ENCODE results near the gene CHD8. TPM values are rescaled to one million over a fixed set of nuclear protein-coding genes. Genes with fewer than 3 reads are reported as not detected.

Gene CHD8
- total RNA-seq, 1 experiment from 2014 or later = 135 TPM

- no peaks in the 10 kb centered on the region; the same call in 1 of the 2 replicates for H3K4me1 ChIP-seq (ENCODE audit: insufficient read depth, low read length)
- Mint-ChIP-seq H3K27ac (peak overlapping the region; percentile 97 to 100 (median 98)), H3K36me3 (ENCODE audit: insufficient read depth in 1 of 3, low read depth in 3 of 3) (peaks cover 11 to 39% (median 32%) of the 10 kb centered on the region in 3 experiments), H3K4me3 (peak overlapping the region; percentile 94 to 96), H3K27me3 (ENCODE audit: low read depth) (no peaks in the 10 kb centered on the region), H3K9me3 (no peaks in the 10 kb centered on the region; a peak in 1 of 5 replicates), H3K4me1 (peaks cover 11 to 20% of the 10 kb centered on the region in 2 experiments)
- no CpG with 5 or more reads among the region's 17 CpGs for WGBS (ENCODE audit: extremely low coverage, insufficient read length, low lambda C conversion rate)
- no peak overlapping the region; the same call in 1 of the 2 replicates for H3K4ac ChIP-seq (ENCODE audit: low read depth, low read length)
- H3K9ac ChIP-seq (ENCODE audit: extremely low read depth, insufficient read length, low read length) = peak overlapping the region; percentile 99
- H4K91ac ChIP-seq (ENCODE audit: insufficient read length, low read depth, low read length) = no peak overlapping the region
- no peak overlapping the region for H2AFZ ChIP-seq (ENCODE audit: low read length)
- H3K79me1 ChIP-seq (ENCODE audit: insufficient read depth, low read depth, low read length, poor library complexity, severe bottlenecking) = peaks cover 7% of the 10 kb centered on the region
- H3K9me3 ChIP-seq (ENCODE audit: control insufficient read depth, low read depth, low read length) = no peaks in the 10 kb centered on the region
- H2BK15ac ChIP-seq (ENCODE audit: low read depth, low read length) = no peak overlapping the region
- no peak overlapping the region for H2BK12ac ChIP-seq (ENCODE audit: insufficient read length, low read depth, low read length)
- H3K23ac ChIP-seq (ENCODE audit: insufficient read length, low read depth, low read length) = no peak overlapping the region
- H3K27ac ChIP-seq (ENCODE audit: insufficient read length, low read depth, low read length) = peak overlapping the region; percentile 51
- peak overlapping the region; percentile 82 for H2BK5ac ChIP-seq (ENCODE audit: insufficient read length, low read length)
- H3K23me2 ChIP-seq (ENCODE audit: insufficient read length, low read depth, low read length, poor library complexity, severe bottlenecking) = peaks cover 8% of the 10 kb centered on the region
- no peaks in the 10 kb centered on the region for H4K20me1 ChIP-seq (ENCODE audit: control insufficient read depth, insufficient read depth, insufficient read length)
- TF ChIP-seq CTCF (conservative IDR thresholded peaks at IDR 0.05) = no peak
- H3K14ac ChIP-seq (ENCODE audit: insufficient read depth, low read length) = peak overlapping the region; percentile 92
- no peak overlapping the region for H2BK20ac ChIP-seq (ENCODE audit: low read depth, low read length, poor library complexity, severe bottlenecking)
- DNase-seq = no peak
- peak overlapping the region; percentile 100 for H3K4me2 ChIP-seq (ENCODE audit: insufficient read depth, insufficient read length, low read length)
- H4K8ac ChIP-seq (replicated peaks; ENCODE audit: insufficient read length, low read depth, low read length) = no peak overlapping the region
- peaks cover 24% of the 10 kb centered on the region for H3K79me2 ChIP-seq (ENCODE audit: insufficient read depth, low read length)
- H3K27me3 ChIP-seq (ENCODE audit: insufficient read depth, low read length) = no peaks in the 10 kb centered on the region
- no peak overlapping the region for H3T11ph ChIP-seq (ENCODE audit: low read length)
- no peak overlapping the region for H2BK120ac ChIP-seq (ENCODE audit: low read depth, low read length, poor library complexity, severe bottlenecking)
- H2AK5ac ChIP-seq (ENCODE audit: insufficient read length, low read length) = no peak overlapping the region
- no peak overlapping the region for H3K56ac ChIP-seq (ENCODE audit: insufficient read length, low read depth, low read length)
- peak overlapping the region; percentile 83 for H3K18ac ChIP-seq (ENCODE audit: insufficient read length, low read depth, low read length)
- peak overlapping the region; percentile 23 for H4K5ac ChIP-seq (ENCODE audit: insufficient read length, low read depth, low read length)
Observed at GRCh38 chr14:21455592-21455911, 371 bp downstream of the CHD8 start.
